K562 (cell line): ENCODE results near the gene PDGFC. TPM values are rescaled to one million over a fixed set of nuclear protein-coding genes. Genes with fewer than 3 reads are reported as not detected.

Experiments used
- ATAC-seq: fragments of 200-7000 bp; cut with Tn5 transposase; 3 replicates; pipeline ENCODE4 v1.9.1; 2020; ENCODE audit warnings: moderate library complexity
- BruUV-seq: library from RNA; stranded (reverse); fragments of 400-500 nt; replicated peaks from 2 replicates; lab custom pipeline; 2021; lab: Mats Ljungman, UMichigan
- CTCF ChIA-PET: fragments of 300-600 bp; formaldehyde crosslinking; extraction: SDS; loops from one replicate; lab custom pipeline; 2021; ENCODE audit warnings: low intra/inter-chr PET ratio; lab: Yijun Ruan, JAX
- POLR2A ChIA-PET: fragments of 300-600, 350-650 bp; sonication (Branson Sonifier 250); formaldehyde crosslinking; extraction: SDS; loops from one replicate; lab custom pipeline; 2021; ENCODE audit warnings: antibody characterized with exemption, inconsistent platforms; lab: Yijun Ruan, JAX
- DNase-seq, 4 experiments: peaks; one replicate each; pipeline versions ENCODE4 v3.0.0 to v3.0.0-alpha.2; 2011 to 2018; ENCODE audit warnings: low spot score in 3 of 4, mixed read lengths in 3 of 4; ENCODE audit errors: extremely low read depth in 1 of 4
- FAIRE-seq: peaks from 2 replicates; lab custom pipeline; 2011; peaks lifted over from hg19 to GRCh38; lab: Jason Lieb, UNC
- H2AFZ ChIP-seq: 2 replicates; pipeline ENCODE4 v1.6.0; 2011; ENCODE audit warnings: low read depth, low read length, control low read depth, inconsistent platforms
- H3K27ac ChIP-seq: fragments of 200-600 bp; 3 replicates; pipeline ENCODE4 v1.8.0; 2011; ENCODE audit warnings: low read depth, mild to moderate bottlenecking, control low read depth, inconsistent platforms, low read length, moderate library complexity, mixed read lengths; ENCODE audit errors: extremely low read depth
- H3K27me3 ChIP-seq, 2 experiments: fragments of 300-600 bp in 1 of 2; 2 replicates in 1 of 2; 3 replicates in 1 of 2; pipeline versions ENCODE4 v1.6.0 to v1.8.0; 2011; ENCODE audit warnings: inconsistent platforms in 2 of 2, low read length in 2 of 2, mild to moderate bottlenecking in 1 of 2, mixed read lengths in 1 of 2, moderate library complexity in 1 of 2; ENCODE audit not compliant: control insufficient read depth in 2 of 2, insufficient read depth in 2 of 2
- H3K36me3 ChIP-seq: fragments of 300-600 bp; 3 replicates; pipeline ENCODE4 v1.8.0; 2011; ENCODE audit warnings: mild to moderate bottlenecking, low read length, inconsistent platforms; ENCODE audit not compliant: control insufficient read depth, insufficient read depth
- H3K4me1 ChIP-seq, 2 experiments: fragments of 200-600 bp in 1 of 2; replicated peaks in 1 of 2; 2 replicates in 1 of 2; 3 replicates in 1 of 2; pipeline versions ENCODE4 v1.5.1 to v1.8.0; 2011; ENCODE audit warnings: inconsistent platforms in 2 of 2, low read length in 2 of 2, mild to moderate bottlenecking in 1 of 2, mixed read lengths in 1 of 2, moderate library complexity in 1 of 2; ENCODE audit not compliant: control insufficient read depth in 2 of 2, insufficient read depth in 2 of 2
- H3K4me2 ChIP-seq: 2 replicates; pipeline ENCODE4 v1.6.1; 2011; ENCODE audit warnings: low read length, control low read depth, inconsistent platforms, mixed read lengths; ENCODE audit not compliant: insufficient read depth
- H3K4me3 ChIP-seq: fragments of 200-600 bp; sonication (generic), shearing (Covaris generic); 2 replicates; pipeline ENCODE4 v1.5.1; 2016; ENCODE audit warnings: control low read depth, inconsistent platforms
- H3K79me2 ChIP-seq: fragments of 200-600 bp; 3 replicates; pipeline ENCODE4 v1.8.0; 2011; ENCODE audit warnings: low read length, inconsistent platforms; ENCODE audit not compliant: control insufficient read depth, insufficient read depth
- H3K9ac ChIP-seq, 2 experiments: 2 replicates each; pipeline versions ENCODE4 v1.6.0 to v1.6.1; 2011; ENCODE audit warnings: low read depth in 2 of 2, low read length in 2 of 2, control low read depth in 1 of 2, inconsistent platforms in 1 of 2, mild to moderate bottlenecking in 1 of 2, mixed read lengths in 1 of 2; ENCODE audit not compliant: insufficient read depth in 1 of 2
- H3K9me1 ChIP-seq: one replicate; pipeline ENCODE4 v1.6.0; 2011; ENCODE audit warnings: inconsistent platforms, mild to moderate bottlenecking, low read length, moderate library complexity; ENCODE audit not compliant: control insufficient read depth, insufficient read depth
- H3K9me3 ChIP-seq: replicated peaks from 2 replicates; pipeline ENCODE4 v1.5.1; 2011; ENCODE audit warnings: low read depth, low read length, inconsistent platforms; ENCODE audit not compliant: control insufficient read depth, insufficient read depth
- H4K20me1 ChIP-seq: replicated peaks from 2 replicates; pipeline ENCODE4 v1.6.1; 2011; ENCODE audit warnings: low read length, inconsistent platforms, mixed read lengths; ENCODE audit not compliant: control insufficient read depth, insufficient read depth
- CBX2 ChIP-seq: fragments of 200-600 bp; sonication (generic); IDR thresholded peaks from one replicate; pipeline ENCODE4 v1.6.1; 2012; ENCODE audit warnings: mild to moderate bottlenecking, low read length, inconsistent platforms; ENCODE audit not compliant: insufficient read depth, poor library complexity, severe bottlenecking
- MIER1 ChIP-seq: fragments of 450-650 bp; IDR thresholded peaks from 2 replicates; pipeline ENCODE4 v1.6.1; 2016; ENCODE audit warnings: antibody characterized with exemption, mild to moderate bottlenecking, low read depth
- OTX1 ChIP-seq: fragments of 450-650 bp; formaldehyde crosslinking; IDR thresholded peaks from 2 replicates; pipeline ENCODE4 v1.4.0; 2022; ENCODE audit warnings: mild to moderate bottlenecking
- POLR2B ChIP-seq: fragments of 450-650 bp; IDR thresholded peaks from 2 replicates; pipeline ENCODE4 v1.6.1; 2018; ENCODE audit warnings: low read depth; ENCODE audit not compliant: partially characterized antibody
- PPARD ChIP-seq: fragments of 250-450 bp; sonication (Bioruptor Pico); IDR thresholded peaks from 2 replicates; pipeline ENCODE4 v1.8.0; 2022; ENCODE audit warnings: inconsistent platforms, mild to moderate bottlenecking, moderate library complexity
- RB1 ChIP-seq: fragments of 450-650 bp; IDR thresholded peaks from 2 replicates; pipeline ENCODE4 v1.6.1; 2017; ENCODE audit warnings: low read depth, mild to moderate bottlenecking
- TRIM28 ChIP-seq: fragments of 450-650 bp; IDR thresholded peaks from 2 replicates; pipeline ENCODE4 v1.6.1; 2017
- U2AF2 ChIP-seq: fragments of 200-400 bp; formaldehyde crosslinking; optimal IDR thresholded peaks from 2 replicates; pipeline ENCODE3; 2017; ENCODE audit warnings: low read depth, mild to moderate bottlenecking, low read length
- ZNF778 ChIP-seq: fragments of 450-650 bp; formaldehyde crosslinking; IDR thresholded peaks from 2 replicates; pipeline ENCODE4 v1.4.0; 2020; ENCODE audit warnings: mild to moderate bottlenecking, moderate library complexity
- WGBS: fragments of 100-300 bp; shearing (Covaris generic); methylation state at CpG from one replicate; pipeline ENCODE4 v1.1.6; 2016; ENCODE audit warnings: low coverage, mixed read lengths; ENCODE audit not compliant: insufficient coverage; ENCODE audit errors: missing lambda C conversion rate; 5-methylcytosine and 5-hydroxymethylcytosine counted together
- in situ Hi-C: fragments of 300-500 bp; cut with MboI; formaldehyde crosslinking; loops from 4 replicates; pipeline ENCODE4 v1.15.0; 2018; ENCODE audit warnings: inconsistent platforms, mixed read lengths
- intact Hi-C: fragments of 100-400 bp; cut with micrococcal nuclease; formaldehyde crosslinking; loops from 2 replicates; pipeline ENCODE4 v1.14.2; 2022
- polyA plus RNA-seq, 8 experiments: library from polyadenylated mRNA; depleted of rRNA in 4 of 8; stranded (reverse) in 5 of 8; unstranded in 3 of 8; fragments of >200 nt; fragmentation: Nextera tagmentation in 2 of 8; fragmentation: Illumina TruSeq in 1 of 8; extraction: Ambion mirVana in 2 of 8; extraction: Trizol in 1 of 8; gene quantifications; 2 replicates each; pipeline versions ENCODE4 v1.2.1 to v1.2.3, GENCODE V29; 2011 to 2014; ENCODE audit warnings: inconsistent platforms in 1 of 8, missing spikeins in 1 of 8
- total RNA-seq, 7 experiments: library from RNA; depleted of rRNA in 6 of 7; stranded (reverse); fragments of >200 nt in 6 of 7; fragmentation: Illumina TruSeq in 2 of 7; extraction: Trizol in 2 of 7; gene quantifications; 2 replicates each; pipeline versions ENCODE4 v1.2.1 to v1.2.3, GENCODE V29; 2011 to 2021; ENCODE audit warnings: low replicate concordance in 1 of 7
- TF ChIP-seq, protein P1 (sequence below): fragments of 250-450 bp; sonication (Bioruptor Pico); IDR thresholded peaks from 2 replicates; pipeline ENCODE4 v1.4.0; 2020; ENCODE audit warnings: mild to moderate bottlenecking, moderate library complexity, borderline replicate concordance
- TF ChIP-seq, protein P2 (sequence below): fragments of 450-650 bp; IDR thresholded peaks from 2 replicates; pipeline ENCODE4 v1.6.1; 2016; ENCODE audit warnings: mild to moderate bottlenecking
- TF ChIP-seq, protein P3 (sequence below): fragments of 450-650 bp; formaldehyde crosslinking; IDR thresholded peaks from 2 replicates; pipeline ENCODE4 v1.4.0; 2020; ENCODE audit warnings: mild to moderate bottlenecking, mixed read lengths

PDGFC gene
- total and polyA plus RNA-seq, 9 of the 15 experiments (the other 6 are each of a cell fraction or from before 2014, with no cell fraction given) = not detected

DNA sequence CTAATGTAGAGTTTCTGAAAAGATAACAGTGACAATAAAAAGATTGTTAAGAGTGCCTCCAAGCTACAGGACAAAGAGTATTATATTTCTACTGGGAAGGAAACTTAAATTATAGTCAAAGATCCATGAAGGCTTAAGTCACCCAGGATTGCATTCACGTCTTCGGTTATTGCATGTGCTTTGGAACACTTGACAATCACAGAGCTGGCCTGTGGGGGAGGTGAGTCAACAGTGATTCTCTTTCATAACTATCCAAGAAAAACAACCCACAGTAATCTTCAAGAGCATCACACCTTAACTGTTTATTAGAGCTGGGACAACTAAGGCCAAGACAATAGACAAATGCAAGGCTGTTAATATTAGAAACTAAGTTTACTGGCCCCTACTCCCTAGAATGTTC, 40.3 kb downstream of the PDGFC start:
- Histone ChIP-seq H3K27ac (no peak overlapping the region), H2AFZ (no peak overlapping the region)
- 0% methylated on average over 2 of the region's 2 CpGs for whole genome bisulfite sequencing
- TF ChIP-seq RB1 = no peak
- no peak for TF ChIP-seq POLR2B
- no peak for TF ChIP-seq U2AF2
- no peak for TF ChIP-seq MIER1
- TF ChIP-seq, protein P1, sequence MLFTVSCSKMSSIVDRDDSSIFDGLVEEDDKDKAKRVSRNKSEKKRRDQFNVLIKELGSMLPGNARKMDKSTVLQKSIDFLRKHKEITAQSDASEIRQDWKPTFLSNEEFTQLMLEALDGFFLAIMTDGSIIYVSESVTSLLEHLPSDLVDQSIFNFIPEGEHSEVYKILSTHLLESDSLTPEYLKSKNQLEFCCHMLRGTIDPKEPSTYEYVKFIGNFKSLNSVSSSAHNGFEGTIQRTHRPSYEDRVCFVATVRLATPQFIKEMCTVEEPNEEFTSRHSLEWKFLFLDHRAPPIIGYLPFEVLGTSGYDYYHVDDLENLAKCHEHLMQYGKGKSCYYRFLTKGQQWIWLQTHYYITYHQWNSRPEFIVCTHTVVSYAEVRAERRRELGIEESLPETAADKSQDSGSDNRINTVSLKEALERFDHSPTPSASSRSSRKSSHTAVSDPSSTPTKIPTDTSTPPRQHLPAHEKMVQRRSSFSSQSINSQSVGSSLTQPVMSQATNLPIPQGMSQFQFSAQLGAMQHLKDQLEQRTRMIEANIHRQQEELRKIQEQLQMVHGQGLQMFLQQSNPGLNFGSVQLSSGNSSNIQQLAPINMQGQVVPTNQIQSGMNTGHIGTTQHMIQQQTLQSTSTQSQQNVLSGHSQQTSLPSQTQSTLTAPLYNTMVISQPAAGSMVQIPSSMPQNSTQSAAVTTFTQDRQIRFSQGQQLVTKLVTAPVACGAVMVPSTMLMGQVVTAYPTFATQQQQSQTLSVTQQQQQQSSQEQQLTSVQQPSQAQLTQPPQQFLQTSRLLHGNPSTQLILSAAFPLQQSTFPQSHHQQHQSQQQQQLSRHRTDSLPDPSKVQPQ = no peak
- TF ChIP-seq, protein P2, sequence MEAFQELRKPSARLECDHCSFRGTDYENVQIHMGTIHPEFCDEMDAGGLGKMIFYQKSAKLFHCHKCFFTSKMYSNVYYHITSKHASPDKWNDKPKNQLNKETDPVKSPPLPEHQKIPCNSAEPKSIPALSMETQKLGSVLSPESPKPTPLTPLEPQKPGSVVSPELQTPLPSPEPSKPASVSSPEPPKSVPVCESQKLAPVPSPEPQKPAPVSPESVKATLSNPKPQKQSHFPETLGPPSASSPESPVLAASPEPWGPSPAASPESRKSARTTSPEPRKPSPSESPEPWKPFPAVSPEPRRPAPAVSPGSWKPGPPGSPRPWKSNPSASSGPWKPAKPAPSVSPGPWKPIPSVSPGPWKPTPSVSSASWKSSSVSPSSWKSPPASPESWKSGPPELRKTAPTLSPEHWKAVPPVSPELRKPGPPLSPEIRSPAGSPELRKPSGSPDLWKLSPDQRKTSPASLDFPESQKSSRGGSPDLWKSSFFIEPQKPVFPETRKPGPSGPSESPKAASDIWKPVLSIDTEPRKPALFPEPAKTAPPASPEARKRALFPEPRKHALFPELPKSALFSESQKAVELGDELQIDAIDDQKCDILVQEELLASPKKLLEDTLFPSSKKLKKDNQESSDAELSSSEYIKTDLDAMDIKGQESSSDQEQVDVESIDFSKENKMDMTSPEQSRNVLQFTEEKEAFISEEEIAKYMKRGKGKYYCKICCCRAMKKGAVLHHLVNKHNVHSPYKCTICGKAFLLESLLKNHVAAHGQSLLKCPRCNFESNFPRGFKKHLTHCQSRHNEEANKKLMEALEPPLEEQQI = no peak
- TF ChIP-seq ZNF778 = no peak
- TF ChIP-seq PPARD = no peak
- no peak for TF ChIP-seq OTX1 (CRISPR knock-in tag)
- no peak for TF ChIP-seq TRIM28
- TF ChIP-seq, protein P3, sequence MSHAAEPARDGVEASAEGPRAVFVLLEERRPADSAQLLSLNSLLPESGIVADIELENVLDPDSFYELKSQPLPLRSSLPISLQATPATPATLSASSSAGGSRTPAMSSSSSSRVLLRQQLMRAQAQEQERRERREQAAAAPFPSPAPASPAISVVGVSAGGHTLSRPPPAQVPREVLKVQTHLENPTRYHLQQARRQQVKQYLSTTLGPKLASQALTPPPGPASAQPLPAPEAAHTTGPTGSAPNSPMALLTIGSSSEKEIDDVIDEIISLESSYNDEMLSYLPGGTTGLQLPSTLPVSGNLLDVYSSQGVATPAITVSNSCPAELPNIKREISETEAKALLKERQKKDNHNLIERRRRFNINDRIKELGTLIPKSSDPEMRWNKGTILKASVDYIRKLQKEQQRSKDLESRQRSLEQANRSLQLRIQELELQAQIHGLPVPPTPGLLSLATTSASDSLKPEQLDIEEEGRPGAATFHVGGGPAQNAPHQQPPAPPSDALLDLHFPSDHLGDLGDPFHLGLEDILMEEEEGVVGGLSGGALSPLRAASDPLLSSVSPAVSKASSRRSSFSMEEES = no peak
- no peak for TF ChIP-seq CBX2

More for the DNA sequence above, 40.3 kb downstream of the PDGFC start:
- BruUV-seq = no TSS peak
- ATAC-seq = no peak
- H3K79me2 ChIP-seq = no peaks in the 10 kb centered on the region
- no peak overlapping the region for H3K4me3 ChIP-seq
- no peaks in the 10 kb centered on the region for H3K9me3 ChIP-seq
- H3K4me2 ChIP-seq = no peak overlapping the region
- H3K9ac ChIP-seq = no peak overlapping the region
- H3K4me1 ChIP-seq = no peaks in the 10 kb centered on the region
- in situ Hi-C loops (no loop called here), intact Hi-C loops (no loop called here)
- H3K9me1 ChIP-seq = no peaks in the 10 kb centered on the region
- no peaks in the 10 kb centered on the region for H4K20me1 ChIP-seq
- ChIA-PET CTCF (no interaction called here), POLR2A (no interaction called here)
- H3K36me3 ChIP-seq = no peaks in the 10 kb centered on the region
- no peak for DNase-seq
- FAIRE-seq = no peak
- no peaks in the 10 kb centered on the region for H3K27me3 ChIP-seq
